GM23248 (cell line): ENCODE data around the gene DIDO1. TPM values are rescaled to one million over a fixed set of nuclear protein-coding genes. Genes with fewer than 3 reads are reported as not detected.
"Not testable (repeated sequence)": the region's sequence is repeated elsewhere in the genome, so short reads cannot be mapped to it uniquely, and the experiment has no call there.

Experiments
- DNase-seq: peaks from one replicate; pipeline ENCODE4 v3.0.0-alpha.2; 2015
- H2AFZ ChIP-seq: fragments of 200-600 bp; sonication (generic); 2 replicates; pipeline ENCODE4 v1.6.1; 2016; ENCODE audit warnings: antibody characterized with exemption
- H3F3A ChIP-seq: fragments of 200-600 bp; sonication (generic); 2 replicates; pipeline ENCODE4 v1.6.1; 2016; ENCODE audit warnings: mild to moderate bottlenecking, antibody characterized with exemption, mixed run types; ENCODE audit not compliant: insufficient read depth
- H3K27ac ChIP-seq: fragments of 200-600 bp; sonication (generic); 2 replicates; pipeline ENCODE4 v1.5.1; 2016; ENCODE audit warnings: mild to moderate bottlenecking
- H3K27me3 ChIP-seq: fragments of 200-600 bp; sonication (generic); replicated peaks from 2 replicates; pipeline ENCODE4 v1.6.1; 2016; ENCODE audit warnings: mild to moderate bottlenecking; ENCODE audit not compliant: insufficient read depth
- H3K36me3 ChIP-seq: fragments of 200-600 bp; sonication (generic); 2 replicates; pipeline ENCODE4 v1.6.1; 2016; ENCODE audit warnings: low read depth, mild to moderate bottlenecking
- H3K4me1 ChIP-seq: fragments of 200-600 bp; sonication (generic); 2 replicates; pipeline ENCODE4 v1.6.1; 2016; ENCODE audit warnings: mild to moderate bottlenecking; ENCODE audit not compliant: insufficient read depth
- H3K4me2 ChIP-seq: fragments of 200-600 bp; sonication (generic); one replicate; pipeline ENCODE4 v1.6.1; 2016; ENCODE audit warnings: mild to moderate bottlenecking; ENCODE audit not compliant: unreplicated experiment
- H3K4me3 ChIP-seq: fragments of 200-600 bp; sonication (generic); 2 replicates; pipeline ENCODE4 v1.5.1; 2016; ENCODE audit warnings: mild to moderate bottlenecking
- H3K79me2 ChIP-seq: fragments of 200-600 bp; sonication (generic); 2 replicates; pipeline ENCODE4 v1.6.1; 2016; ENCODE audit warnings: mild to moderate bottlenecking; ENCODE audit not compliant: insufficient read depth
- H3K9ac ChIP-seq: fragments of 200-600 bp; sonication (generic); 2 replicates; pipeline ENCODE4 v1.6.1; 2016; ENCODE audit warnings: mild to moderate bottlenecking
- H3K9me2 ChIP-seq: fragments of 200-600 bp; sonication (generic); 2 replicates; pipeline ENCODE4 v1.6.1; 2016; ENCODE audit warnings: mixed run types, mild to moderate bottlenecking, moderate library complexity; ENCODE audit not compliant: insufficient read depth
- H3K9me3 ChIP-seq: fragments of 200-600 bp; sonication (generic); one replicate; pipeline ENCODE4 v1.6.1; 2017; ENCODE audit warnings: low read depth
- H4K20me1 ChIP-seq: fragments of 200-600 bp; sonication (generic); 2 replicates; pipeline ENCODE4 v1.6.0; 2016; ENCODE audit not compliant: insufficient read depth
- EZH2 ChIP-seq: fragments of 200-600 bp; sonication (generic); IDR thresholded peaks from 2 replicates; pipeline ENCODE4 v1.6.1; 2018; ENCODE audit warnings: antibody characterized with exemption, mild to moderate bottlenecking; ENCODE audit not compliant: insufficient read depth, poor library complexity, severe bottlenecking
- EZH2phosphoT487 ChIP-seq: fragments of 200-600 bp; sonication (generic); IDR thresholded peaks from 2 replicates; pipeline ENCODE4 v1.6.1; 2018; ENCODE audit warnings: antibody characterized with exemption, moderate library complexity, mild to moderate bottlenecking, low read depth; ENCODE audit not compliant: insufficient read depth
- WGBS, 2 experiments: methylation state at CpG; one replicate each; pipeline ENCODE4 v1.1.6; 2015 to 2017; ENCODE audit warnings: low lambda C conversion rate in 2 of 2, low coverage in 1 of 2; ENCODE audit errors: missing lambda C conversion rate in 2 of 2; 5-methylcytosine and 5-hydroxymethylcytosine counted together
- in situ Hi-C: fragments of 300-500 bp; cut with MboI; formaldehyde crosslinking; loops from 2 replicates; pipeline ENCODE4 v1.15.0; 2020
- polyA plus RNA-seq: library from polyadenylated mRNA; unstranded; fragments of >200 nt; fragmentation: Nextera tagmentation; extraction: Ambion mirVana; gene quantifications from 2 replicates; pipeline ENCODE4 v1.2.1, GENCODE V29; 2016
- total RNA-seq: library from RNA; depleted of rRNA; stranded (reverse); fragments of >200 nt; shearing (Covaris generic); gene quantifications from 2 replicates; pipeline ENCODE4 v1.2.3, GENCODE V29; 2014

The DIDO1 gene
- total and polyA plus RNA-seq, 2 experiments from 2014 or later: 16.2 to 37.1 TPM

GRCh38 chr20:62852841-62853240, 73.5 kb downstream of the DIDO1 start:
- Histone ChIP-seq H3K4me2 (no peak overlapping the region), H3K36me3 (peaks cover 17% of the 10 kb centered on the region; the same call in 1 of the 2 replicates), H3K4me1 (no peaks in the 10 kb centered on the region), H2AFZ (no peak overlapping the region), H3K4me3 (no peak overlapping the region), H3K27ac (no peak overlapping the region), H3K9ac (no peak overlapping the region), H3K9me3 (no peaks in the 10 kb centered on the region), H3F3A (no peaks in the 10 kb centered on the region), H4K20me1 (no peaks in the 10 kb centered on the region), H3K27me3 (no peaks in the 10 kb centered on the region), H3K9me2 (no peaks in the 10 kb centered on the region), H3K79me2 (peaks cover 45% of the 10 kb centered on the region; the same call in 1 of the 2 replicates)
- WGBS, 2 experiments: 91 to 94% methylated on average over 12 of the region's 12 CpGs
- no peak for DNase-seq
- in situ Hi-C loops: no loop called here
- TF ChIP-seq EZH2: no peak
- TF ChIP-seq EZH2phosphoT487: no peak

- H2AFZ ChIP-seq: no peak overlapping the region
- no peaks in the 10 kb centered on the region for H3K4me1 ChIP-seq
- H3F3A ChIP-seq: no peaks in the 10 kb centered on the region
- no peak for TF ChIP-seq EZH2
- no peak for TF ChIP-seq EZH2phosphoT487
- no peak overlapping the region for H3K27ac ChIP-seq
- H3K27me3 ChIP-seq: no peaks in the 10 kb centered on the region
- peaks cover 13% of the 10 kb centered on the region; the same call in 1 of the 2 replicates for H3K36me3 ChIP-seq
- DNase-seq: no peak
- H3K79me2 ChIP-seq: peaks cover 38% of the 10 kb centered on the region; the same call in 1 of the 2 replicates
- no peaks in the 10 kb centered on the region for H3K9me2 ChIP-seq
- H3K4me3 ChIP-seq: no peak overlapping the region
- no peak overlapping the region for H3K4me2 ChIP-seq
- in situ Hi-C loops: no loop called here
- H3K9me3 ChIP-seq: no peaks in the 10 kb centered on the region
- 84 to 89% methylated on average over 8 of the region's 8 CpGs for WGBS, 2 experiments
- H3K9ac ChIP-seq: no peak overlapping the region
- H4K20me1 ChIP-seq: no peaks in the 10 kb centered on the region
These were observed 74.1 kb downstream of the DIDO1 start for GRCh38 chr20:62852196-62852595.

GRCh38 chr20:62850333-62850974, 75.9 kb downstream of the DIDO1 start:
- no peaks in the 10 kb centered on the region for H4K20me1 ChIP-seq
- no peak overlapping the region for H3K27ac ChIP-seq
- DNase-seq: no peak
- H2AFZ ChIP-seq: no peak overlapping the region
- WGBS, 2 experiments: 91 to 92% methylated on average over 22 of the region's 22 CpGs
- no peaks in the 10 kb centered on the region for H3K4me1 ChIP-seq
- no peak overlapping the region for H3K9ac ChIP-seq
- in situ Hi-C loops: no loop called here
- no peak overlapping the region for H3K4me3 ChIP-seq
- H3F3A ChIP-seq: no peaks in the 10 kb centered on the region
- H3K4me2 ChIP-seq: no peak overlapping the region
- TF ChIP-seq EZH2 (no peak), EZH2phosphoT487 (no peak)
- no peaks in the 10 kb centered on the region for H3K9me2 ChIP-seq
- no peaks in the 10 kb centered on the region for H3K27me3 ChIP-seq
- peaks cover 21% of the 10 kb centered on the region; the same call in 1 of the 2 replicates for H3K79me2 ChIP-seq
- no peaks in the 10 kb centered on the region for H3K9me3 ChIP-seq
- H3K36me3 ChIP-seq: peaks cover 7% of the 10 kb centered on the region; the same call in 1 of the 2 replicates

- Histone ChIP-seq H3K4me1 (no peaks in the 10 kb centered on the region), H3K9ac (no peak overlapping the region), H2AFZ (no peak overlapping the region), H3K9me3 (no peaks in the 10 kb centered on the region), H3K79me2 (peaks cover 15% of the 10 kb centered on the region; the same call in 1 of the 2 replicates), H3K9me2 (no peaks in the 10 kb centered on the region), H3F3A (no peaks in the 10 kb centered on the region), H3K27ac (no peak overlapping the region), H4K20me1 (no peaks in the 10 kb centered on the region), H3K36me3 (peaks cover 1% of the 10 kb centered on the region; the same call in 1 of the 2 replicates), H3K27me3 (no peaks in the 10 kb centered on the region), H3K4me3 (no peak overlapping the region), H3K4me2 (no peak overlapping the region)
- TF ChIP-seq EZH2phosphoT487: no peak
- TF ChIP-seq EZH2: no peak
- in situ Hi-C loops: no loop called here
- no peak for DNase-seq
These were observed 76.9 kb downstream of the DIDO1 start for GRCh38 chr20:62849431-62849830.

GRCh38 chr20:62848917-62849316, 77.4 kb downstream of the DIDO1 start:
- H3K79me2 ChIP-seq: peaks cover 15% of the 10 kb centered on the region; the same call in 1 of the 2 replicates
- DNase-seq, H3K4me2 ChIP-seq, H4K20me1 ChIP-seq, H3K4me1 ChIP-seq, H3K36me3 ChIP-seq, H3K27ac ChIP-seq, H3K9ac ChIP-seq, H3K27me3 ChIP-seq, H3F3A ChIP-seq, in situ Hi-C loops, H3K9me2 ChIP-seq, H2AFZ ChIP-seq, H3K9me3 ChIP-seq, H3K4me3 ChIP-seq: not testable (repeated sequence)
- 80 to 81% methylated on average over 7 of the region's 7 CpGs for WGBS, 2 experiments
